Activated CD4-positive, CD25-positive, alpha-beta regulatory T cell treated with anti-CD3 and anti-CD28 coated beads, Interleukin-2, amount 50 U/mL, for 24 hours (primary cell): Measurements from ENCODE around the gene POLA2.
"Not testable (repeated sequence)": the region's sequence is repeated elsewhere in the genome, so short reads cannot be mapped to it uniquely, and the experiment has no call there.

Source experiments
- ATAC-seq, 2 donors: fragments of 150-1000 bp; cut with Tn5 transposase; one replicate each; pipeline ENCODE4 v1.10.0; 2021; ENCODE audit warnings: mild to moderate bottlenecking in 1 of 2, moderate library complexity in 1 of 2

POLA2 gene

GRCh38 chr11:65243797-65244196 is 18.0 kb upstream of the POLA2 start:
- ATAC-seq, result no peak

- ATAC-seq, result not testable (repeated sequence)
Measured at GRCh38 chr11:65245046-65245445, 16.7 kb upstream of the POLA2 start.

GRCh38 chr11:65246506-65246905 is 15.3 kb upstream of the POLA2 start:
- ATAC-seq, result no peak

GRCh38 chr11:65248184-65248710 is 13.5 kb upstream of the POLA2 start:
- not testable (repeated sequence) for ATAC-seq

- ATAC-seq, result no peak
Measured at GRCh38 chr11:65251476-65251875, 10.3 kb upstream of the POLA2 start.

- ATAC-seq, result no peak
Measured at GRCh38 chr11:65254724-65255123, 7.0 kb upstream of the POLA2 start.

- ATAC-seq, result no peak
Measured at GRCh38 chr11:65258988-65259387, 2.8 kb upstream of the POLA2 start.

GRCh38 chr11:65260302-65260701 is 1.5 kb upstream of the POLA2 start:
- ATAC-seq, result no peak

GRCh38 chr11:65260756-65261590 is 789 bp upstream of the POLA2 start:
- no peak for ATAC-seq

GRCh38 chr11:65262381-65262680 is 569 bp downstream of the POLA2 start:
- ATAC-seq, result no peak

- ATAC-seq, result no peak
Measured at GRCh38 chr11:65262776-65263175, 1.0 kb downstream of the POLA2 start.

GRCh38 chr11:65264747-65265146 is 3.0 kb downstream of the POLA2 start:
- not testable (repeated sequence) for ATAC-seq

GRCh38 chr11:65266210-65266609 is 4.4 kb downstream of the POLA2 start:
- no peak for ATAC-seq

- ATAC-seq, result peak in 1 of 2 donors; percentile 34
Measured at GRCh38 chr11:65274735-65275682, 13.2 kb downstream of the POLA2 start.

GRCh38 chr11:65275906-65276305 is 14.1 kb downstream of the POLA2 start:
- no peak for ATAC-seq

- ATAC-seq, result no peak
Measured at GRCh38 chr11:65277631-65278277, 16.0 kb downstream of the POLA2 start.

- no peak for ATAC-seq
Measured at GRCh38 chr11:65278356-65278755, 16.6 kb downstream of the POLA2 start.

GRCh38 chr11:65279279-65279678 is 17.5 kb downstream of the POLA2 start:
- ATAC-seq, result peak in 1 of 2 donors; percentile 5

GRCh38 chr11:65279741-65280440 is 18.1 kb downstream of the POLA2 start:
- ATAC-seq, result peak; percentile 96 to 97

- ATAC-seq, result no peak
Measured at GRCh38 chr11:65280646-65281045, 18.9 kb downstream of the POLA2 start.

GRCh38 chr11:65286686-65287085 is 24.9 kb downstream of the POLA2 start:
- ATAC-seq, result no peak

GRCh38 chr11:65287601-65288000 is 25.8 kb downstream of the POLA2 start:
- ATAC-seq, result no peak
